Measurements from ENCODE around the gene NUDT4.
"Not testable (repeated sequence)": the region's sequence is repeated elsewhere in the genome, so short reads cannot be mapped to it uniquely, and the experiment has no call there.

Gene NUDT4

DNA sequence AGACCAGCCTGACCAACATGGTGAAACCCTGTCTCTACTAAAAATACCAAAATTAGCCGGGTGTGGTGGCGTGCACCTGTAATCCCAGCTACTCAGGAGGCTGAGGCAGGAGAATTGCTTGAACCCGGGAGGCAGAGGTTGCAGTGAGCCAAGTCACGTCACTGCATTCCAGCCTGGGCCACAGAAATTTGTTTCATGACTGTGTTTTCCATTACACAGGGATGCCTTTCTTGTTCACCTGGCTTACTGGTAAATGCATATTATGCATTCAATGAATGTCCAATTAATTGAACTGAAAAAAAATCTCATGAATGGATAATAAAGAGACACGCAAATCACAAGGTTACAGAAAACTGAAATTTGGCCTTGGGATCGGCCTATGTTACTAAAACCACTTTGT is 54.3 kb downstream of the NUDT4 start:
- not testable (repeated sequence) for DNase-seq

DNA sequence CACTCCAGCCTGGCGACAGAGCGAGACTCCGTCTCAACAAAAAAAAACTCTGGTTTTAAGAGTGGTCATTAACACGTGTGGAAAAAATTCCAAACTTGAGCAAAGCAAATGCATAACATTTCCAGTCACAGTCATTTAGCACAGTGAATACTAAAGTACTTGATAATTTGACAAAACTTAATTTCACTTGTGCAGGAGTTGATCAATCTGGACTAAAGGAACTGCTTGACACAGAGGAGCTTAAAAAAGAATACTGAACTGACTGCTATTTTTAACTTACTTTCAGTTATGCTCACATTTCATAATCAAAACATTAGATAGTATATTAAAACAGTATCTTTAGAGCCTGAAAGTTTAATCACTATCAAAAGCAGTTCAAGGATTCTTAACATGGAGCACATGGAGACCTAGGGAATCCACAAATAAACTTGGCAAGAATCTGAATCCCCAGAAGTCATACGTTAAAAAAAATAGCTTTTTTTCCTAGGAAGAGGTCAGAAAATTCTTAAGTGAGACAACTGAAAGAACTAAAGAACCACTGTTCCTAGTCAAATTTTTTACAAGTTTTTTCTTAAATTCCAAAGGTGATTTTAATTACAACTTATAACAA is 56.6 kb downstream of the NUDT4 start:
- no peak for DNase-seq

DNA sequence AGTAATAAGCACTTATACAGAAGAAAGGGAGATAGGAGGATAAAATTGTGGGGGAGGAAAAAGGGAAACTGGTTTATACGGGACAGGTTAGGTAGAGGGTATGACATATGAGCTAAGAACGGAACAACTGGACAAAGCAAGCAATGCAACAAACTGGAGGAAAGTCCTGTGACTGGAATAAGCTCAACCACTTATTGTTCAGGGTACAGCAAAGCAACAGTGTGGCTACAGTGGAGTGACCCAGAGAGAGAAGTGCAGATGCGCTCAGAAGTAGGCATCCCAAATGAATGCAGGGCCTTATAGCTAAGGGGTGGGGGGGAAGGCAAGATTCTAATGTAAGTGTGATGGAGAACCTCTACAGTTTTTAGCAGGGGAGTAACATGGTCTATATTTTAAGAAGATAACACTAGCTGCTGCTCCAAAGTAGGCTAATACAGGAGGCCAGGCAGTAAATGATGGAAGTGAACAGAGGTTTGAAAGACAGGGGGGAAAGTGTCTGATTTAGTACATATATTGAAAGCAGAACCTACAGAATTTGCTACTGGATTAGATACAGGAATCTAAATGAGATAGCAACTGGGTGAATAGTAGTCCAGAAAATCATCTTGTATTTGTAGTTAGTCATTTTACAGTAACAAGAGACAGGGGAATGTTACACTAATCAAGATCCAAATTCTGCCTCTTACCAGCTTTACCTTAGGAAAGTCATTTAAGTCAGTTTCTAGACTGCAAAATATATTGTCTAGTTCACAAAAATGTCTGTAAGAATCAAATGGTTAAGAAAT is 60.7 kb downstream of the NUDT4 start:
- no peak for DNase-seq

DNA sequence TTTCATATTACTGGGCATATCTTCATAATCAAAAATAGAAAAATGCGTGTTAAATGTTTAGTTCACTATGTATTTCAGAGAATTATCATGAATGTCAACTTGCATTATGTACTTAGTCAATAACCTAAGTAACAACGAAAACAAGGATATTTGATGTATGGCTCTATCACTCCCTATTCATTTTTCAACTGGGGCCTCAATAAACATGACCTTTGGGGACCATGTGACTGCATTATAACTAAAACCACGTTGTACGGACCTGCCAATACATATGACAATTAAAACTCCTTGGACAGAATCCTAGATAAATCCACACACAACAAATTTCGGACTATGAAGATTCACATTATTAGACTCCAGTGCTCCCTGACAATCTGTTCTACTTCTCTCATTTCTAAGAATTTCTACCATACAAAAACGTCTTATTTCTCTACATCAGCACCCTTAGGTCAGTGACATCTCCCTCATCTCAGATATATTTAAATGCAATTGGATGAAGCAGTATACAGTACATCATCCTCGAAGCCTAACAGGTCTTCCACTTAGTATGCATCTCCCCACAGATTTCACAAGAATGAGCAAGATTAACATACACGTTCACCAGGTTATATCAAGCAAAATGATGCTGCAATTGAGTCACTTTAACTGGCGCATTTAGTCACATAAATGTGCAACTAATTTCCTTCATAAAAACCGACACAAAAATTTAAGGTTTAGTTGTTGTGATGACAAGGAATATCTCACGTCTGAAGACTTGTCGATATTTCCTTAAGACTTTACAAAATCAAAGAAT is 62.5 kb downstream of the NUDT4 start:
- no peak for DNase-seq

DNA sequence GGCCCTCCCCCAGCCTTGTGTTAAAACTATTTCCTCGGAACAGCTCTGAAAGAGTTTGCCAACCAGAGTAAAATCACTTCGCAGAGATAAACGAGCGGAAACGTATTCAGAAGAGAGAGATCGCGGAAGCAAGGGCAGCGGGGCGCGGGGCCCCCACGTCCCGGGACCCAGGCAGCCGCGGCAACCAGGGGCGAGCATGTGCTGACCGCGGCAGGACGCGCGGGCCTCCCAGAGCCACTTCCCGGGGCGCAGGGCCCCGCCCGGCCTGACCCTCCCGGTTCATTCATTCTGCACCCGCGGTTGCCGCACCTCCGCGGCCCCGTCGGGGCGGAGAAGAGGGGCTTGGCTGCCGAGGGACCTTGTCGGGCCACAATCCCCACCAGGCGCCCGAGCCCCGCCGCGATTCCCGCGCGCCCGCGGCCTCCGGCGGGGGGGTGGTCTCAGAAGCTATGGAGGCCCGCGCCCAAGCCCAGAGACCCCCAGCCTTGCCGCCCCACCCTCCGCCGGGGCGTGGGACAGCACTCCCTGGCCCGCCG is 63.4 kb downstream of the NUDT4 start:
- peak; percentile 50 for DNase-seq

DNA sequence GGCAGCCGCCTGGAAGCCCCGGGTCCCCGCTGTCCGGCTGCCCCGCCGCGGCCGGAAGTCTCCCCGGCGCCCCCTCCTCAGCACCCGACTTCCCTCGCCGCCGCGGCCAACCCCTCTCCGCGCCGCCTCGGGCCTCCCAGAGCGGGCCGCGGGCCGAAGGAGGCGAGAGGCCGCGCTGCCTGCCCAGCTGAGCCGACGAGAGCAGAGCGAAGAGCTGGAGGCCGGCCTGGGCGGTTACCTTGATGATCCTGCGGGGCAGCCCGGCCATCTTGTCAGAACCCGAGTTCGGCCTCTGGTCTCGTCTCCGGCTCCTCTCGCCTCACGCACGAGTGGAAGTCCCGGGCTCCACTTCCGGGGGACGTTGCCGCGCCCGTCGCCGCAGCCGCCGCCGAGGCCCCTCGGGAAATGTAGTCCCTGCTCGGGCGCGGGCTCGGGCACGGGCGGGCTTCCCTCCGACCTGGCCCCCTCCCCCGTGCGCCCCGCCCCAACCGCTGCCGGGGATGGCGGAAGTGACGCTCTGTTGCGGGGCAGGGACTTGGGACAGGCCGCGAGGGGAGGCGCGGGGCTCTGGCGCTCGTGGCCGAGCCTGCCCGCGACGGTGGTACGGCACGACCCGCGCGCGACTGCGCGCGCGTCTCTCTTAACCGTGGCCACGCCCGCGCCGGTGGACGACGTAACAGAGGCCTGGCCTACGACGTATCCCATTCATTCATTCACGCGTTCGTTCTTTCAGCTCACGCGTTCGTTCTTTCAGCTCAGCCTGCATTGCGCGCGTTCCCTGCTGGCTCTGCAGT is 64.1 kb downstream of the NUDT4 start, which contains the start of gene UBE2N:
Gene UBE2N (minus strand): TSS at position 331 of the 794 bp plus-strand sequence. CDS start 63 bp downstream, at position 268.
- DNase-seq = peak; percentile 96

DNA sequence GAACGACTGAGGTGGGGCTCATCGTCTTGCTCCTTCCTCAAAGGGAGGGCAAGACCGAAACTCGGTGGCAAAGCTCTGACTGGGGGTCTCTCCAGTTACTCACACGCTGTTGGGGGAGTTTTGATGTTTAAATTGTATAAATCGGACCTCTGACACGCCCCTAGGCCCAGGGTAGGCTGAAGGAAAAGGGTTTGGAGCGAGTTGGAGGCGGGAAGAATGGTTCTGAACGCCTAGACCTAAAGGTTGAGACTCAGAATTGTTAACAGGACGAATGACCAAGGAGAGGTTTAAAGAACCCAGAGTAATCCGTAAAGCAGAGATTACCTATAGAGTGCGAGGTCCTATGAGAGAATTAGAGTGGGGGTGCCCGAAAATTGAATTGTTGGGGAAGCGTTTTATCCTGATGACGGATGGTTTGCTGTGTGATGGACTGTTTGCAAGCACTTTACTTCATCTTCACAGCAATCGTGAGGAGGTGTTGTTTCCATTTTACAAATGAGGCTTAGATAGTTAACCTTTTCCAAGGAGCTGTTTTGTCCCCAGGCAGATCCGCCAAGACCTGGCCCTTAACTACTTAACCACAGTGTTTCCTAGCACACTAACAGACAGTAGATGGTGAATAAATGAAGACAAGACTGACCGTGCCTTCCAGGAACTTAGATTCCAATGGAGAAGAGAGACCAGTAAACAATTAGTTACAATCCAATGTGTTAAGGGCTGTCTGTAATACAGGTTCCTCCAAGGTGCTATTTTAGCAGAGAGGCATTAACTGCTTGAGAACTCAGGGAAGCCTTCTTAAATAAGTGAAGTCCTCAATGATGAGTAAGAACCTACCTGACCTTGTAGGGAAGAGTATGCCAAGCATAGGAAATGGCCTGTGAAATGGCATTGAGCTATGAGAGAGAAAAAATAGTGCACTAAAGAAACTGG is 65.0 kb downstream of the NUDT4 start:
- no peak for DNase-seq

DNA sequence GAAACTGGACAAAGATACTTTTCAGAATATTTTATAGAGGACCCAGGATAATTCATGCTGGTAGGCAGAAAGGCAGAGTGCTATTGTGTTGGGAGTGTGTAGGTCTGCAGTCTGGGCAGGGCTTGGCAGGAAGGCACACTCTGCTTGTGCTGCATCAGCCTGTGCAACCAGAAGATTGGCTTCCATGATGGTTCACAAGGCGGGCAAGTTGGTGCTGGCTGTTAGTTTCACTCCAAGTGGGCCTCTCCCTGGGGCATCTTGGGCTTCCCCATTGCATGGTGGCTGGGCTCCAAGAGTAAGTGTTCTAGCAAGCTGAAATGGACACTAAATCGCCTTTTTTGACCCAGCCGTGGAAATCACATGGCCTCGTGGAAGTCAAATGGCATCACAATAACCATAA is 65.9 kb downstream of the NUDT4 start:
- DNase-seq = no peak

DNA sequence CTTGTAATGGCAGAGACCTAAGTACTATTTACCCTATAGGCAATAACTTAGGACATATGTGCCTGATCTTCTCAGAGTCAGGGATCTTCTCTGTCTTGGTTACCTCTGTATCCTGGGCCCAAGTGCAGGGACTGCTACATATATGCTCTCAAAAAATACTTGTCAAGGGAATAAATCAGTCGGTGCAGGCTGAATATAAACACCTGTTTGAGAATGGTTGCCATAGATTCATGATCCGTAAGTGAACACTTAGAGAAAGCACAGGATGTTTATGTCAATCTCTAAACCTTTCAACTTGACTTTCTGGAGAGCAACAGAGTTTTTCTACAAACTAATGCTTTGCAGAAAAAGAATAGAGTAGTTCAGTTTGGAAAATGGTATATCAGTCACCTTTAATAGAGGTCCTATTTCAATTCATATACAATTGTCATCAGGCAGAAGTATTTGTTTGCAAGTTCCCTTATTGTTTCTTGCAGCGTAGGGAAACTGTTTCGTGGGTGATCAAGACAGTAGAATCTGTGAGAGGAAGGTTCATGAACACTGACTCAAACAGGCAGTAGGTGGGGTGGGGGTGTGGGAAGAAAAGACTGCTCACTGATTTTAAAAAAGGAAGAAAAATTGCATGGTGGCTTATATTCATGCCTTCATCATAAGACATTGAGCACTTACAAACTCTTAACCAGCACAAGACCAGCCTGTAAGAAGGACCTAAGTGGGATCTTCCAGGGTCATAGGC is 70.0 kb downstream of the NUDT4 start:
- DNase-seq = no peak

DNA sequence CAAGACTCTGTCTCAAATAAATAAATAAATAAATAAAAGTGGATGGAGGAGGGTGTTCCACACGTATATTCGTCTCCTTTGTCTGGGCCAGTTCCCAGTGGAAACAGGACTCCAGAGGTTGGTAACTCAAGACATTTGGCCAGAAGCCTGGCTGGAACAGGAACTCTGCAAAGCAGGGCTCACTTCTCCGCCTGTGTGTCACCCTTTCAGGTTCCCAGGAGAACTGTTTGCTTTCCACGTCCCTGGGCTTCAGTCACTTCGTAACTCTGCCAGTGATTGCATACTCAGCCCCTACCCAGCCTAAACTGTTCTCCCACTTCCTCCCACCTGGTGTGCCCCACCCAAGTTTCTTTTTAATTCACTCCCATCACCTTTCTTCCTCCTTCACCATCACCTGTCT is 71.1 kb downstream of the NUDT4 start:
- no peak for DNase-seq

DNA sequence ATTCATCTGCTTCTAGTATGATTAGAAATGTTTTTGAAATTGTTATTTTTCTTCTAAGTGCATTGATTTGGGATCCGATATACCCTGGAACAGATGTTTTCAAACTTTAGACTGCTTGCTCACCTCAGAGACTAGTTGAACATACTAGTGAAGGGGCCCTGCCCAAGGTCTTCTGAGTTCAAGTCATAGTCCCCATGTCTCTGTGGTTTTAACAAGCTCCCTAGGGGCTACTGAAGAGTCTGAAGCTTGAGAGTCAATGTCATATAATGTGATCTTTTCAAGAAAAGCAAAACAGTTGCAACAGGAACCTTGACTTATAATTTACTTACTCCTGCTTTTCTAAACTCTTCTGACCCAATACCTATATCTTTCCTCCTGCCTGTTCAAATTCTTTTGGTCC is 71.6 kb downstream of the NUDT4 start:
- no peak for DNase-seq

DNA sequence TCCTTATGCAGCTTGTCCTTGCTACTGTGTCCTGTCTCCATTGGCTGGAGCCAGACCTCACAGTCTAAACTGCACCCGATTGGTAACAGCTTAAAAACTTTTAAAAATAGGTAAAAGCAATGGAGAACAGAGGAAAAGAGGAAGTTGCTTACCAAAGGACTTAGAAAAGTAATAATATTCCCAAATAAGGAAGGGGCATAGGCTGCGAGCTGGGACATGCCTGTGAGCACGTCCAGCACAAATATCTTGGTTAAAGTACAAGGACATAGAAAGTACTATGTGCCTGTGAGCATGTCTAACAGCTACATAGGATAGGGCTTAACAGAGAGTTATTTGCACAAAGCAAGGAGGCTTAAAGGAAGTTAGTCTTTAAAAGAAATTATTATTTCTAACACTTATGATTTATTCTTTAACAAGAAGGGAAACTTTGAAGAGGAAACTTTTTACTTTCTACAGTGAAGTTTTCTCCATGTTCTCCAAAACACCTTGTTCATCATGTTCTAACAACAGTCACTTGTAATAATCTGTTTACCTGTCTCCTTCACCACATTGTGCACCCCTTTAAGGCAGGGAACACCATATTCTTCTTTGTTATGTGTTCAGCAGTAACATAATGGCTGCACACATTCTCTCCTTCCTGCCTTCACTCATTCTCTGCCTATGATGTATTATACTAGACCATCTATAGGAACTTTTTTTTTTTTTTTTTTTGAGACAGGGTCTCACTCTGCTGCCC is 73.9 kb downstream of the NUDT4 start:
- DNase-seq = no peak

DNA sequence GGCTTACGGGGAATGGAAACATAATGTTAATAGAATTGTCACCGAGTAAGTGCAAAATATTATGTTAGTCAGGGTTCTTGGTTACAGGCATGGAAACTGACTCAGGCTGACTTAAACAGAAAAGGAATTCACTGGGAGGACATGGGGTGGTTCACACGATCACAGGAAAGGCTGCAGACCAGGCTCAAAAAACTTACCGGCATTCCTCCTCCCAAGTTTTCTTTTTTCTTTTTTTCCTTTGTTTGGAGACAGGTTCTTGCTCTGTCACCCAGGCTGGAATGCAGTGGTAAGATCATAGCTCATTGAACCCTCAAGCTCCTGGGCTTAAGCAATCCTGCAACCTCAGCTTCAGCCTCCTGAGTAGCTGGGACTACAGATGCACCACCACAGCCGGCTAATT is 75.9 kb downstream of the NUDT4 start:
- DNase-seq = no peak

DNA sequence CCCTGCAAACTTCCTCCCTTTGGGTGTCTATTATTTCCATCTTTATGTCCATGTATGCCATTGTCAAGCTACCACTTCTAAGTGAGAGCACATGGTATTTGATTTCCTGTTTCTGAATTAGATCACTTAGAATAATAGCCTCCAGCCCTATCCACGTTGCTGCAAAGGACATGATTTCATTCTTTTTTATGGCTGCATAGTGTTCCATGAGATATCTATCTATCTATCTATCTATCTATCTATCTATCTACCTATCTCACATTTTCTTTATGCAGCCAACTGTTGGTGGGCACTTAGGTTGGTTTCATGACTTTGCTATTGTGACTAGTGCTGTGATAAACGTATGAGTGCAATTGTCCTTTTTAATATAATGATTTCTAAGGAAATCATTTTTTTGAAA is 78.4 kb downstream of the NUDT4 start:
- no peak for DNase-seq
